Fibroblast of skin of left biceps (primary cell): ENCODE measurements around the gene ERG.

Source experiments
- DNase-seq, 2 experiments: peaks; one replicate each; pipeline ENCODE4 v3.0.0-alpha.2; 2013; ENCODE audit warnings: low read depth in 2 of 2

The ERG gene

DNA sequence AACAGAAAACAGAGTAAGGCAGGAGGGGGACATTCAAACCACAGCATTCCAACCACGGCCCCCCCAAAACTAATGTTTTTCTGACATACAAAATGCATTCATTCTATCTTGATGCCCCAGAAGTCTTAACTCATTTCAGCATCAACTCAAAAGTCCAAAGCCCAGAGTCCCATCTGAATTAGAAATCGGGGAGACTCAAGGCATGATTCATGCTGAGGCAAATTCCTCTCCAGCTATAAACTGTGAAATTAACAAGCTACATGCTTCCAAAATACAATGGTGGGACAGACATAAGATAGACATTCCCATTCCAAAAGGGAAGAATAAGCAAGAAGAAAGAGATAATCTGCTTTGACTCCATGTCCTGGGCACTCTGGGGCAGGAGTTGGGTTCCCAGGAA is 167.6 kb downstream of the ERG start:
- no peak for DNase-seq
